ENCODE measurements around the gene DTNBP1. TPM values are rescaled to one million over a fixed set of nuclear protein-coding genes. Genes with fewer than 3 reads are reported as not detected.

Gene DTNBP1
- total RNA-seq, 1 donor from 2014 or later = 19.4 TPM

GRCh38 chr6:15490242-15491100 lies 172.4 kb downstream of the DTNBP1 start:
- H3K27ac Mint-ChIP-seq = no peak overlapping the region
- no peaks in the 10 kb centered on the region for H3K9me3 Mint-ChIP-seq
- H3K27me3 Mint-ChIP-seq (ENCODE audit: low read depth) = no peaks in the 10 kb centered on the region
- no peak for TF ChIP-seq CTCF (IDR thresholded peaks at IDR 0.05; ENCODE audit: unreplicated experiment)
- H3K4me1 Mint-ChIP-seq = peaks cover 16% of the 10 kb centered on the region
- no peak overlapping the region for H3K4me3 Mint-ChIP-seq
- no peak for DNase-seq (ENCODE audit: low spot score in 2 of 2, unreplicated experiment in 2 of 2)
- H3K36me3 Mint-ChIP-seq = peaks cover 25% of the 10 kb centered on the region

- Mint-ChIP-seq H3K27me3 (ENCODE audit: low read depth) (no peaks in the 10 kb centered on the region), H3K4me1 (peaks cover 16% of the 10 kb centered on the region), H3K9me3 (no peaks in the 10 kb centered on the region), H3K27ac (no peak overlapping the region), H3K36me3 (peaks cover 20% of the 10 kb centered on the region), H3K4me3 (no peak overlapping the region)
- DNase-seq (ENCODE audit: low spot score in 2 of 2, unreplicated experiment in 2 of 2) = no peak
- TF ChIP-seq CTCF (IDR thresholded peaks at IDR 0.05; ENCODE audit: unreplicated experiment) = no peak
Measured at GRCh38 chr6:15489261-15489962, 173.4 kb downstream of the DTNBP1 start.

GRCh38 chr6:15487262-15487661 lies 175.6 kb downstream of the DTNBP1 start:
- Mint-ChIP-seq H3K9me3 (no peaks in the 10 kb centered on the region), H3K36me3 (peaks cover 20% of the 10 kb centered on the region), H3K27ac (no peak overlapping the region), H3K4me1 (peaks cover 10% of the 10 kb centered on the region), H3K4me3 (no peak overlapping the region), H3K27me3 (ENCODE audit: low read depth) (no peaks in the 10 kb centered on the region)
- DNase-seq (ENCODE audit: low spot score in 2 of 2, unreplicated experiment in 2 of 2) = no peak
- no peak for TF ChIP-seq CTCF (IDR thresholded peaks at IDR 0.05; ENCODE audit: unreplicated experiment)

- H3K27ac Mint-ChIP-seq = no peak overlapping the region
Measured at GRCh38 chr6:15485936-15486335, 176.9 kb downstream of the DTNBP1 start.

GRCh38 chr6:15484821-15485220 lies 178.0 kb downstream of the DTNBP1 start:
- no peaks in the 10 kb centered on the region for H3K27me3 Mint-ChIP-seq (ENCODE audit: low read depth)

More at GRCh38 chr6:15485936-15486335, 176.9 kb downstream of the DTNBP1 start:
- H3K36me3 Mint-ChIP-seq = peaks cover 20% of the 10 kb centered on the region
- DNase-seq (ENCODE audit: low spot score in 2 of 2, unreplicated experiment in 2 of 2) = no peak
- peaks cover 10% of the 10 kb centered on the region for H3K4me1 Mint-ChIP-seq
- H3K9me3 Mint-ChIP-seq = no peaks in the 10 kb centered on the region
- no peaks in the 10 kb centered on the region for H3K27me3 Mint-ChIP-seq (ENCODE audit: low read depth)
- H3K4me3 Mint-ChIP-seq = no peak overlapping the region
- no peak for TF ChIP-seq CTCF (IDR thresholded peaks at IDR 0.05; ENCODE audit: unreplicated experiment)

More at GRCh38 chr6:15484821-15485220, 178.0 kb downstream of the DTNBP1 start:
- Mint-ChIP-seq H3K9me3 (no peaks in the 10 kb centered on the region), H3K4me3 (no peak overlapping the region), H3K4me1 (peaks cover 17% of the 10 kb centered on the region), H3K27ac (no peak overlapping the region), H3K36me3 (peaks cover 17% of the 10 kb centered on the region)
- DNase-seq (ENCODE audit: low spot score in 2 of 2, unreplicated experiment in 2 of 2) = no peak
- no peak for TF ChIP-seq CTCF (IDR thresholded peaks at IDR 0.05; ENCODE audit: unreplicated experiment)
